Thoracic aorta (tissue), 2 donors: ENCODE results near the gene FAM240A. TPM values are rescaled to one million over a fixed set of nuclear protein-coding genes. Genes with fewer than 3 reads are reported as not detected.

Source experiments
- ATAC-seq: fragments of 150-250 bp; one replicate; pipeline ENCODE4 v1.8.0; 2017; ENCODE audit warnings: low read depth; ENCODE audit not compliant: insufficient number of reproducible peaks, low FRiP score
- DNase-seq: peaks from one replicate; pipeline ENCODE4 v3.0.0-alpha.2; 2020; ENCODE audit warnings: low spot score
- H3K27ac ChIP-seq, 2 donors: fragments of 200-600 bp; sonication (generic); 1 replicate in 1 of 2; 2 replicates in 1 of 2; pipeline ENCODE4 v1.5.1; 2016; ENCODE audit warnings: mild to moderate bottlenecking in 2 of 2, moderate library complexity in 2 of 2
- H3K27me3 ChIP-seq: fragments of 200-600 bp; sonication (generic); replicated peaks from 2 replicates; pipeline ENCODE4 v1.6.0; 2016; ENCODE audit warnings: mild to moderate bottlenecking; ENCODE audit not compliant: insufficient read depth
- H3K36me3 ChIP-seq: fragments of 200-600 bp; sonication (generic); one replicate; pipeline ENCODE4 v1.5.1; 2016
- H3K4me1 ChIP-seq, 2 donors: fragments of 200-600 bp; sonication (generic); 1 replicate in 1 of 2; 2 replicates in 1 of 2; pipeline versions ENCODE4 v1.5.1 to v1.6.0; 2016; ENCODE audit warnings: low read depth in 2 of 2, mild to moderate bottlenecking in 1 of 2; ENCODE audit not compliant: control insufficient read depth in 1 of 2
- H3K4me3 ChIP-seq: fragments of 200-600 bp; sonication (generic); 2 replicates; pipeline ENCODE4 v1.5.1; 2016; ENCODE audit warnings: mild to moderate bottlenecking
- H3K9me3 ChIP-seq: fragments of 200-600 bp; sonication (generic); 2 replicates; pipeline ENCODE4 v1.5.1; 2016
- total RNA-seq, 2 donors: library from RNA; depleted of rRNA; stranded (reverse); fragments of >200 nt; gene quantifications; one replicate each; pipeline versions ENCODE4 v1.1.0 to v1.2.3, GENCODE V29; 2016
- TF ChIP-seq, protein P1 (sequence below): fragments of 200-600 bp; sonication (generic); IDR thresholded peaks from one replicate; pipeline ENCODE4 v1.5.1; 2019; ENCODE audit warnings: antibody characterized with exemption

The FAM240A gene
- total RNA-seq, 2 donors from 2014 or later = not detected

DNA sequence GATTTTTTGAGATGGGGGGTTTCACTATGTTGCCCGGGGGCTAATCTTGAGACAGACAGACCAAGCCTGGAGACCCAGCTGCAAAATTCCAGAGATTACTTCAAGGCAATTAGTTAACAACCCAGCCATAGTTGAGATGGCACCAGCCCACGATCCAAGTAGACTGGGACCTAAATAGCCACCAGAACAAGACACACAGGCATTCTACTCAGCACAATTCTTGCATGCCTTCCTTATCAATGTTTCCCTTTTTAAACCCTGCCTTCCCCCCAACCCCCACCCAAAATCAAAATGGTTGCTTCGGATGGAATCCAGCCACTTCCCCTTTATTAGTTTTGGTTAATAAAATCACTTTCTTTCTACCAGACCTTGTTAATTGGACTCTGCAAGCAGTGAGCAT is 28.6 kb downstream of the FAM240A start:
- Histone ChIP-seq H3K9me3 (no peaks in the 10 kb centered on the region), H3K36me3 (no peaks in the 10 kb centered on the region), H3K27ac (no peak overlapping the region), H3K4me3 (no peak overlapping the region), H3K27me3 (no peaks in the 10 kb centered on the region), H3K4me1 (no peaks in the 10 kb centered on the region)
- TF ChIP-seq, protein P1, sequence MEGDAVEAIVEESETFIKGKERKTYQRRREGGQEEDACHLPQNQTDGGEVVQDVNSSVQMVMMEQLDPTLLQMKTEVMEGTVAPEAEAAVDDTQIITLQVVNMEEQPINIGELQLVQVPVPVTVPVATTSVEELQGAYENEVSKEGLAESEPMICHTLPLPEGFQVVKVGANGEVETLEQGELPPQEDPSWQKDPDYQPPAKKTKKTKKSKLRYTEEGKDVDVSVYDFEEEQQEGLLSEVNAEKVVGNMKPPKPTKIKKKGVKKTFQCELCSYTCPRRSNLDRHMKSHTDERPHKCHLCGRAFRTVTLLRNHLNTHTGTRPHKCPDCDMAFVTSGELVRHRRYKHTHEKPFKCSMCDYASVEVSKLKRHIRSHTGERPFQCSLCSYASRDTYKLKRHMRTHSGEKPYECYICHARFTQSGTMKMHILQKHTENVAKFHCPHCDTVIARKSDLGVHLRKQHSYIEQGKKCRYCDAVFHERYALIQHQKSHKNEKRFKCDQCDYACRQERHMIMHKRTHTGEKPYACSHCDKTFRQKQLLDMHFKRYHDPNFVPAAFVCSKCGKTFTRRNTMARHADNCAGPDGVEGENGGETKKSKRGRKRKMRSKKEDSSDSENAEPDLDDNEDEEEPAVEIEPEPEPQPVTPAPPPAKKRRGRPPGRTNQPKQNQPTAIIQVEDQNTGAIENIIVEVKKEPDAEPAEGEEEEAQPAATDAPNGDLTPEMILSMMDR = no peak
- no peak for DNase-seq
- ATAC-seq = no peak

- Histone ChIP-seq H3K27me3 (no peaks in the 10 kb centered on the region), H3K9me3 (no peaks in the 10 kb centered on the region), H3K4me1 (no peaks in the 10 kb centered on the region), H3K27ac (no peak overlapping the region), H3K4me3 (no peak overlapping the region), H3K36me3 (no peaks in the 10 kb centered on the region)
- TF ChIP-seq, protein P1 = no peak
- no peak for ATAC-seq
- DNase-seq = no peak
These were observed 30.6 kb downstream of the FAM240A start for GRCh38 chr3:46642971-46643370.

GRCh38 chr3:46643701-46644100 is 31.4 kb downstream of the FAM240A start:
- H3K4me1 ChIP-seq = no peaks in the 10 kb centered on the region
- no peak for ATAC-seq

GRCh38 chr3:46646700-46647099 is 34.4 kb downstream of the FAM240A start:
- ATAC-seq = no peak
- TF ChIP-seq, protein P1 = no peak

More at GRCh38 chr3:46643701-46644100, 31.4 kb downstream of the FAM240A start:
- Histone ChIP-seq H3K4me3 (no peak overlapping the region), H3K27ac (no peak overlapping the region), H3K36me3 (no peaks in the 10 kb centered on the region), H3K27me3 (no peaks in the 10 kb centered on the region), H3K9me3 (no peaks in the 10 kb centered on the region)
- DNase-seq = no peak
- TF ChIP-seq, protein P1 = no peak

GRCh38 chr3:46648096-46648495 is 35.8 kb downstream of the FAM240A start:
- Histone ChIP-seq H3K4me1 (no peaks in the 10 kb centered on the region), H3K27me3 (no peaks in the 10 kb centered on the region), H3K36me3 (no peaks in the 10 kb centered on the region), H3K4me3 (no peak overlapping the region), H3K27ac (no peak overlapping the region), H3K9me3 (no peaks in the 10 kb centered on the region)
- ATAC-seq = no peak
- TF ChIP-seq, protein P1 = no peak
- DNase-seq = no peak

More at GRCh38 chr3:46646700-46647099, 34.4 kb downstream of the FAM240A start:
- Histone ChIP-seq H3K36me3 (no peaks in the 10 kb centered on the region), H3K9me3 (no peaks in the 10 kb centered on the region), H3K4me3 (no peak overlapping the region), H3K27me3 (no peaks in the 10 kb centered on the region), H3K27ac (no peak overlapping the region), H3K4me1 (no peaks in the 10 kb centered on the region)
- no peak for DNase-seq
